Lung (tissue), 12 donors: ENCODE data around the gene TIMM50. TPM values are rescaled to one million over a fixed set of nuclear protein-coding genes. Genes with fewer than 3 reads are reported as not detected.

ENCODE experiments used
- ATAC-seq: fragments of 200-7000 bp; cut with Tn5 transposase; one replicate; pipeline ENCODE4 v1.9.1; 2020; ENCODE audit warnings: moderate number of reproducible peaks; ENCODE audit not compliant: insufficient read depth, low FRiP score
- DNase-seq, 3 donors: peaks; one replicate each; pipeline ENCODE4 v3.0.0-alpha.2; 2013 to 2017
- H3K27ac ChIP-seq, 2 donors: one replicate each; pipeline ENCODE4 v1.5.1; 2013; ENCODE audit warnings: mild to moderate bottlenecking in 2 of 2, moderate library complexity in 2 of 2, control low read depth in 1 of 2, inconsistent platforms in 1 of 2, low read depth in 1 of 2, low read length in 1 of 2
- H3K27me3 ChIP-seq, 3 donors: one replicate each; pipeline ENCODE4 v1.5.1; 2013; ENCODE audit warnings: low read length in 2 of 3; ENCODE audit not compliant: control insufficient read depth in 3 of 3, insufficient read depth in 3 of 3
- H3K36me3 ChIP-seq, 4 donors: one replicate each; pipeline ENCODE4 v1.5.1; 2013; ENCODE audit warnings: low read length in 4 of 4, mild to moderate bottlenecking in 1 of 4, moderate library complexity in 1 of 4; ENCODE audit not compliant: control insufficient read depth in 4 of 4, insufficient read depth in 4 of 4
- H3K4me1 ChIP-seq, 5 donors: one replicate each; pipeline ENCODE4 v1.5.1; 2013; ENCODE audit warnings: low read length in 5 of 5, mild to moderate bottlenecking in 2 of 5, moderate library complexity in 1 of 5; ENCODE audit not compliant: control insufficient read depth in 5 of 5, insufficient read depth in 5 of 5
- H3K4me3 ChIP-seq: one replicate; pipeline ENCODE4 v1.5.1; 2013; ENCODE audit warnings: mild to moderate bottlenecking, control low read depth, moderate library complexity
- H3K9ac ChIP-seq, 2 donors: one replicate each; pipeline ENCODE4 v1.5.1; 2013; ENCODE audit warnings: low read length in 2 of 2, control low read depth in 1 of 2; ENCODE audit not compliant: insufficient read depth in 1 of 2
- H3K9me3 ChIP-seq, 4 donors: one replicate each; pipeline ENCODE4 v1.5.1; 2013; ENCODE audit warnings: low read length in 3 of 4, mild to moderate bottlenecking in 1 of 4, moderate library complexity in 1 of 4; ENCODE audit not compliant: control insufficient read depth in 4 of 4, insufficient read depth in 3 of 4
- CTCF ChIP-seq: IDR thresholded peaks from 2 replicates; pipeline ENCODE4 v1.5.1; 2012; ENCODE audit warnings: mild to moderate bottlenecking; ENCODE audit errors: control extremely low read depth, extremely low read depth
- WGBS, 2 donors: extraction: QIAGEN DNeasy Blood & Tissue Kit; methylation state at CpG; one replicate each; pipeline ENCODE4 v1.1.7; 2013; 5-methylcytosine and 5-hydroxymethylcytosine counted together
- polyA plus RNA-seq, 2 donors: library from polyadenylated mRNA; stranded (reverse); fragments of 200-250 nt; gene quantifications; one replicate each; pipeline ENCODE4 v1.2.1, GENCODE V29; 2013
- total RNA-seq, 2 donors: library from RNA; depleted of rRNA in 1 of 2; stranded (reverse); fragments of >200 nt in 1 of 2; gene quantifications; one replicate each; pipeline ENCODE4 v1.2.1, GENCODE V29; 2014 to 2021
- donor health status: control.
- donor health status: control.
- donor health status: Bipolar disorder and iron deficiency.
- donor health status: healthy.
- donor health status: DM: yes; HTN: yes; CAD: no.

Gene TIMM50
- total and polyA plus RNA-seq, 4 donors = 47.5 to 67.4 (median 53.7) TPM

- TF ChIP-seq CTCF = no peak
- H3K9ac ChIP-seq = no peak overlapping the region
- H3K27ac ChIP-seq = no peak overlapping the region
- H3K4me3 ChIP-seq = no peak overlapping the region
- WGBS, 2 donors = 58 to 69% methylated on average over 2 of the region's 2 CpGs
- peaks cover 3 to 27% (median 24%) of the 10 kb centered on the region in 3 donors for H3K27me3 ChIP-seq
- H3K36me3 ChIP-seq = no peaks in the 10 kb centered on the region
- H3K4me1 ChIP-seq = peaks cover 0 to 5% (median 0%) of the 10 kb centered on the region in 5 donors
- ATAC-seq (no peak), DNase-seq (no peak)
- H3K9me3 ChIP-seq = peaks cover 0 to 5% (median 0%) of the 10 kb centered on the region in 4 donors
Measured at GRCh38 chr19:39509233-39509632, 28.6 kb downstream of the TIMM50 start.

- no peak for DNase-seq
- Histone ChIP-seq H3K9ac (no peak overlapping the region), H3K27ac (no peak overlapping the region), H3K4me1 (peaks cover 0 to 8% (median 0%) of the 10 kb centered on the region in 5 donors), H3K27me3 (peaks cover 0 to 31% (median 30%) of the 10 kb centered on the region in 3 donors), H3K4me3 (no peak overlapping the region), H3K9me3 (no peaks in the 10 kb centered on the region), H3K36me3 (no peaks in the 10 kb centered on the region)
- WGBS, 2 donors = 49 to 69% methylated on average over 2 of the region's 2 CpGs
- no peak for ATAC-seq
- TF ChIP-seq CTCF = no peak
Measured at GRCh38 chr19:39512988-39513387, 32.4 kb downstream of the TIMM50 start.

- WGBS, 2 donors = 1 to 2% methylated on average over 47 to 56 of the region's 56 CpGs
- H3K9ac ChIP-seq = no peak within 1 kb of the TSS
- DNase-seq (peak in 2 of 3 donors; percentile 53 to 57), ATAC-seq (no peak)
- TF ChIP-seq CTCF = no peak
- H3K27me3 ChIP-seq = peaks cover 0 to 38% (median 26%) of the 10 kb centered on the region in 3 donors
- H3K27ac ChIP-seq = no peak within 1 kb of the TSS
- H3K36me3 ChIP-seq = no peaks in the 10 kb centered on the region
- peaks cover 0 to 8% (median 0%) of the 10 kb centered on the region in 5 donors for H3K4me1 ChIP-seq
- no peaks in the 10 kb centered on the region for H3K9me3 ChIP-seq
- H3K4me3 ChIP-seq = no peak within 1 kb of the TSS
Measured at GRCh38 chr19:39514840-39515550, 34.4 kb downstream of the TIMM50 start, which contains the start of gene SELENOV. Gene SELENOV (plus strand): TSS chr19:39515139. CDS start chr19:39515213, 74 bp downstream.
